Activated naive CD4-positive, alpha-beta T cell treated with anti-CD3 and anti-CD28 coated beads for 36 hours (primary cell): ENCODE data around the gene RMI2. TPM values are rescaled to one million over a fixed set of nuclear protein-coding genes. Genes with fewer than 3 reads are reported as not detected.

Experiments used
- CTCF ChIA-PET: fragments of 350-600 bp; sonication (Branson Sonifier 250); formaldehyde crosslinking; loops from one replicate; lab custom pipeline; 2021; ENCODE audit warnings: antibody characterized with exemption; lab: Charles Lee
- DNase-seq: peaks from one replicate; pipeline ENCODE4 v3.0.0-alpha.2; 2020
- H3K27ac Mint-ChIP-seq: one replicate; pipeline ENCODE4 v1.8.0; 2021; ENCODE audit warnings: mild to moderate bottlenecking, mixed read lengths
- H3K27me3 Mint-ChIP-seq: one replicate; pipeline ENCODE4 v1.8.0; 2021; ENCODE audit warnings: low read depth, mixed read lengths
- H3K36me3 Mint-ChIP-seq: one replicate; pipeline ENCODE4 v1.8.0; 2021; ENCODE audit warnings: low read depth, mixed read lengths
- H3K4me1 Mint-ChIP-seq: one replicate; pipeline ENCODE4 v1.8.0; 2021; ENCODE audit warnings: low read depth, mixed read lengths
- H3K4me3 Mint-ChIP-seq: one replicate; pipeline ENCODE4 v1.8.0; 2021; ENCODE audit warnings: mild to moderate bottlenecking, moderate library complexity, mixed read lengths
- H3K9me3 Mint-ChIP-seq: one replicate; pipeline ENCODE4 v1.8.0; 2021; ENCODE audit warnings: mixed read lengths
- intact Hi-C: fragments of 100-400 bp; cut with micrococcal nuclease; formaldehyde crosslinking; loops from one replicate; pipeline ENCODE4 v1.15.1; 2023
- total RNA-seq, 2 experiments: library from RNA; stranded (reverse); gene quantifications; one replicate each; pipeline ENCODE4 v1.2.3, GENCODE V29; 2021

The RMI2 gene
- total RNA-seq, 2 experiments from 2014 or later, result 82.8 to 86.2 TPM

- CTCF ChIA-PET, result interaction anchor here (0.6 to 1.0 kb wide), 4 partner anchors 59 to 328 kb away, joined by 3 to 5 read pairs (median 4); no protein-coding TSS in a partner anchor
- Mint-ChIP-seq H3K9me3 (no peaks in the 10 kb centered on the region), H3K27ac (no peak overlapping the region), H3K4me1 (peaks cover 33% of the 10 kb centered on the region), H3K4me3 (no peak overlapping the region), H3K36me3 (no peaks in the 10 kb centered on the region), H3K27me3 (no peaks in the 10 kb centered on the region)
- no peak for DNase-seq
- intact Hi-C loops, result loop anchor here (5.0 kb wide), 1 partner anchor 56 kb away; the partner anchor contains the start of gene SOCS1
Observed at GRCh38 chr16:11313493-11314308, 31.6 kb upstream of the RMI2 start.

- Mint-ChIP-seq H3K27me3 (no peaks in the 10 kb centered on the region), H3K4me1 (peaks cover 33% of the 10 kb centered on the region), H3K36me3 (no peaks in the 10 kb centered on the region), H3K4me3 (no peak overlapping the region), H3K27ac (no peak overlapping the region), H3K9me3 (no peaks in the 10 kb centered on the region)
- no peak for DNase-seq
- intact Hi-C loops, result loop anchor here (5.0 kb wide), 1 partner anchor 57 kb away; the partner anchor contains the start of gene SOCS1
- CTCF ChIA-PET, result interaction anchor here (1.0 kb wide), 1 partner anchor 328 kb away, joined by 3 read pairs; no protein-coding TSS in a partner anchor
Observed at GRCh38 chr16:11314309-11314894, 30.9 kb upstream of the RMI2 start.

GRCh38 chr16:11315510-11315909 lies 29.7 kb upstream of the RMI2 start:
- DNase-seq, result no peak
- no peaks in the 10 kb centered on the region for H3K27me3 Mint-ChIP-seq
- intact Hi-C loops, result no loop called here
- no peaks in the 10 kb centered on the region for H3K36me3 Mint-ChIP-seq
- CTCF ChIA-PET, result no interaction called here
- H3K9me3 Mint-ChIP-seq, result no peaks in the 10 kb centered on the region
- H3K4me1 Mint-ChIP-seq, result peaks cover 26% of the 10 kb centered on the region
- H3K27ac Mint-ChIP-seq, result no peak overlapping the region
- no peak overlapping the region for H3K4me3 Mint-ChIP-seq

- Mint-ChIP-seq H3K4me3 (no peak overlapping the region), H3K4me1 (peaks cover 17% of the 10 kb centered on the region), H3K27ac (no peak overlapping the region), H3K36me3 (no peaks in the 10 kb centered on the region), H3K9me3 (no peaks in the 10 kb centered on the region), H3K27me3 (no peaks in the 10 kb centered on the region)
- intact Hi-C loops, result no loop called here
- CTCF ChIA-PET, result no interaction called here
- DNase-seq, result no peak
Observed at GRCh38 chr16:11316331-11317015, 28.8 kb upstream of the RMI2 start.

- no peaks in the 10 kb centered on the region for H3K4me1 Mint-ChIP-seq
- no peak overlapping the region for H3K4me3 Mint-ChIP-seq
- intact Hi-C loops, result no loop called here
- CTCF ChIA-PET, result interaction anchor here (0.7 to 1.6 kb wide), 2 partner anchors 36 to 53 kb away, joined by 3 read pairs; no protein-coding TSS in a partner anchor
- no peaks in the 10 kb centered on the region for H3K27me3 Mint-ChIP-seq
- H3K27ac Mint-ChIP-seq, result no peak overlapping the region
- H3K9me3 Mint-ChIP-seq, result no peaks in the 10 kb centered on the region
- H3K36me3 Mint-ChIP-seq, result no peaks in the 10 kb centered on the region
- no peak for DNase-seq
Observed at GRCh38 chr16:11318817-11319216, 26.4 kb upstream of the RMI2 start.

GRCh38 chr16:11319529-11320146 lies 25.6 kb upstream of the RMI2 start:
- intact Hi-C loops, result no loop called here
- no peak overlapping the region for H3K27ac Mint-ChIP-seq
- CTCF ChIA-PET, result interaction anchor here (0.6 to 1.6 kb wide), 2 partner anchors 52 to 498 kb away, joined by 3 read pairs; no protein-coding TSS in a partner anchor
- no peak for DNase-seq
- H3K36me3 Mint-ChIP-seq, result no peaks in the 10 kb centered on the region
- H3K27me3 Mint-ChIP-seq, result no peaks in the 10 kb centered on the region
- H3K9me3 Mint-ChIP-seq, result no peaks in the 10 kb centered on the region
- no peaks in the 10 kb centered on the region for H3K4me1 Mint-ChIP-seq
- H3K4me3 Mint-ChIP-seq, result no peak overlapping the region

GRCh38 chr16:11320170-11320569 lies 25.1 kb upstream of the RMI2 start:
- Mint-ChIP-seq H3K27ac (no peak overlapping the region), H3K36me3 (no peaks in the 10 kb centered on the region), H3K4me3 (no peak overlapping the region), H3K9me3 (no peaks in the 10 kb centered on the region), H3K27me3 (no peaks in the 10 kb centered on the region), H3K4me1 (peaks cover 4% of the 10 kb centered on the region)
- CTCF ChIA-PET, result interaction anchor here (1.6 kb wide), 1 partner anchor 52 kb away, joined by 3 read pairs; no protein-coding TSS in a partner anchor
- intact Hi-C loops, result no loop called here
- DNase-seq, result no peak

GRCh38 chr16:11321662-11322061 lies 23.6 kb upstream of the RMI2 start:
- Mint-ChIP-seq H3K4me3 (no peak overlapping the region), H3K27ac (no peak overlapping the region), H3K9me3 (no peaks in the 10 kb centered on the region), H3K36me3 (no peaks in the 10 kb centered on the region), H3K4me1 (peaks cover 17% of the 10 kb centered on the region), H3K27me3 (no peaks in the 10 kb centered on the region)
- intact Hi-C loops, result no loop called here
- no peak for DNase-seq
- CTCF ChIA-PET, result no interaction called here

- H3K27ac Mint-ChIP-seq, result no peak overlapping the region
- no peak for DNase-seq
- no peaks in the 10 kb centered on the region for H3K27me3 Mint-ChIP-seq
- H3K4me3 Mint-ChIP-seq, result no peak overlapping the region
- peaks cover 27% of the 10 kb centered on the region for H3K4me1 Mint-ChIP-seq
- H3K36me3 Mint-ChIP-seq, result no peaks in the 10 kb centered on the region
- intact Hi-C loops, result no loop called here
- H3K9me3 Mint-ChIP-seq, result no peaks in the 10 kb centered on the region
- CTCF ChIA-PET, result interaction anchor here (0.6 to 1.7 kb wide), 3 partner anchors 34 to 84 kb away, joined by 3 read pairs; no protein-coding TSS in a partner anchor
Observed at GRCh38 chr16:11322823-11323222, 22.4 kb upstream of the RMI2 start.

GRCh38 chr16:11323551-11324336 lies 21.5 kb upstream of the RMI2 start:
- intact Hi-C loops, result no loop called here
- Mint-ChIP-seq H3K36me3 (no peaks in the 10 kb centered on the region), H3K4me1 (peaks cover 37% of the 10 kb centered on the region), H3K4me3 (no peak overlapping the region), H3K9me3 (no peaks in the 10 kb centered on the region), H3K27me3 (no peaks in the 10 kb centered on the region), H3K27ac (no peak overlapping the region)
- no peak for DNase-seq
- CTCF ChIA-PET, result interaction anchor here (0.6 to 1.7 kb wide), 3 partner anchors 33 to 83 kb away, joined by 3 read pairs; no protein-coding TSS in a partner anchor

GRCh38 chr16:11325404-11326083 lies 19.7 kb upstream of the RMI2 start:
- Mint-ChIP-seq H3K27me3 (no peaks in the 10 kb centered on the region), H3K36me3 (no peaks in the 10 kb centered on the region), H3K4me1 (peaks cover 47% of the 10 kb centered on the region), H3K9me3 (no peaks in the 10 kb centered on the region), H3K4me3 (no peak overlapping the region), H3K27ac (peak overlapping the region; percentile 19)
- DNase-seq, result peak; percentile 58
- intact Hi-C loops, result no loop called here
- CTCF ChIA-PET, result interaction anchor here (0.6 to 1.4 kb wide), 3 partner anchors 37 to 1117 kb away, joined by 3 to 7 read pairs (median 3); no protein-coding TSS in a partner anchor
